Activated T-cell treated with anti-CD3 and anti-CD28 coated beads, Interleukin-2, amount 50 U/mL, for 4 hours (primary cell): Measurements from ENCODE around the gene DNAJB1. TPM values are rescaled to one million over a fixed set of nuclear protein-coding genes. Genes with fewer than 3 reads are reported as not detected.
"Not testable (repeated sequence)": the region's sequence is repeated elsewhere in the genome, so short reads cannot be mapped to it uniquely, and the experiment has no call there.

ENCODE experiments used
- ATAC-seq, 2 donors: fragments of 200-7000 bp; cut with Tn5 transposase; one replicate each; pipeline ENCODE4 v1.10.0; 2021
- DNase-seq: peaks from one replicate; pipeline ENCODE4 v3.0.0-alpha.2; 2020
- H3K27me3 Mint-ChIP-seq: one replicate; pipeline ENCODE4 v1.8.0; 2021; ENCODE audit warnings: low read depth, mixed read lengths
- H3K36me3 Mint-ChIP-seq: one replicate; pipeline ENCODE4 v1.8.0; 2022; ENCODE audit warnings: mixed read lengths; ENCODE audit not compliant: insufficient read depth
- H3K4me1 Mint-ChIP-seq: one replicate; pipeline ENCODE4 v1.8.0; 2021; ENCODE audit warnings: low read depth, mixed read lengths
- H3K4me3 Mint-ChIP-seq: one replicate; pipeline ENCODE4 v1.8.0; 2021; ENCODE audit warnings: mild to moderate bottlenecking, moderate library complexity, mixed read lengths
- H3K9me3 Mint-ChIP-seq: one replicate; pipeline ENCODE4 v1.8.0; 2021; ENCODE audit warnings: mixed read lengths
- total RNA-seq, 3 donors: library from RNA; stranded (reverse); gene quantifications; one replicate each; pipeline ENCODE4 v1.2.1, GENCODE V29; 2021

DNAJB1 gene
- total RNA-seq, 3 donors from 2014 or later: 119 to 128 (median 120) TPM

- Mint-ChIP-seq H3K36me3 (peaks cover 7% of the 10 kb centered on the region), H3K9me3 (no peaks in the 10 kb centered on the region), H3K4me1 (peaks cover 20% of the 10 kb centered on the region), H3K27me3 (no peaks in the 10 kb centered on the region), H3K4me3 (no peak overlapping the region)
- ATAC-seq (peak; percentile 48 to 72), DNase-seq (no peak)
Measured at GRCh38 chr19:14542711-14543328, 24.6 kb upstream of the DNAJB1 start.

- H3K4me1 Mint-ChIP-seq: peaks cover 26% of the 10 kb centered on the region
- H3K36me3 Mint-ChIP-seq, H3K4me3 Mint-ChIP-seq, ATAC-seq, H3K9me3 Mint-ChIP-seq, DNase-seq, H3K27me3 Mint-ChIP-seq: not testable (repeated sequence)
Measured at GRCh38 chr19:14541979-14542378, 23.8 kb upstream of the DNAJB1 start.

- Mint-ChIP-seq H3K4me1 (peaks cover 30% of the 10 kb centered on the region), H3K36me3 (peaks cover 7% of the 10 kb centered on the region), H3K27me3 (no peaks in the 10 kb centered on the region), H3K9me3 (no peaks in the 10 kb centered on the region), H3K4me3 (no peak overlapping the region)
- no peak for DNase-seq
- ATAC-seq: no peak
Measured at GRCh38 chr19:14540741-14541525, 22.7 kb upstream of the DNAJB1 start.

- H3K4me1 Mint-ChIP-seq: peaks cover 34% of the 10 kb centered on the region
- peak; percentile 61 to 62 for ATAC-seq
- H3K36me3 Mint-ChIP-seq: peaks cover 8% of the 10 kb centered on the region
- H3K9me3 Mint-ChIP-seq: no peaks in the 10 kb centered on the region
- H3K27me3 Mint-ChIP-seq: no peaks in the 10 kb centered on the region
- no peak overlapping the region for H3K4me3 Mint-ChIP-seq
- peak; percentile 28 for DNase-seq
Measured at GRCh38 chr19:14536926-14537692, 18.9 kb upstream of the DNAJB1 start.

- DNase-seq: no peak
- Mint-ChIP-seq H3K4me1 (peaks cover 47% of the 10 kb centered on the region), H3K9me3 (no peaks in the 10 kb centered on the region), H3K36me3 (peaks cover 3% of the 10 kb centered on the region), H3K27me3 (no peaks in the 10 kb centered on the region), H3K4me3 (no peak overlapping the region)
- ATAC-seq: no peak
Measured at GRCh38 chr19:14533450-14533849, 15.3 kb upstream of the DNAJB1 start.

- H3K4me1 Mint-ChIP-seq: peaks cover 44% of the 10 kb centered on the region
- DNase-seq: no peak
- peaks cover 3% of the 10 kb centered on the region for H3K36me3 Mint-ChIP-seq
- no peak for ATAC-seq
- H3K4me3 Mint-ChIP-seq: peak overlapping the region; percentile 93
- no peaks in the 10 kb centered on the region for H3K9me3 Mint-ChIP-seq
- no peaks in the 10 kb centered on the region for H3K27me3 Mint-ChIP-seq
Measured at GRCh38 chr19:14530506-14530905, 12.3 kb upstream of the DNAJB1 start.

DNA sequence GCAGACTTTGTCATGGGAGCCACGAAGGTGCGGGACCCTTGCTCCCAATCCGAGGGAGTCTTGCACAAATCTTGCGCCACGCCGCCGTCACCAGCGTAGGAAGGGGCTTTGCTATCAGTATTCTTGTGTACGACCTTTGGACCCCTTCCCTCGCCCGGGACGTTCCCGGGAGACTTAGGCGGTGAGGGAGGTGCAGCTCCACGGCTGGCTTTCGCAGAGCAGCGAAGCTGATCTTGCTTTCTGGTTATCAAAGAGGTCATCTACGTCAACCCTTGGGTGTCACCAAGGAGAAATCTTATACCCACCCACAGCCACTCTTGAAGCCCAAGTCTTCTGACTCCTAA lies 11.8 kb upstream of the DNAJB1 start:
- Mint-ChIP-seq H3K9me3 (no peaks in the 10 kb centered on the region), H3K4me3 (peak overlapping the region; percentile 93), H3K4me1 (peaks cover 48% of the 10 kb centered on the region), H3K27me3 (no peaks in the 10 kb centered on the region), H3K36me3 (peaks cover 3% of the 10 kb centered on the region)
- ATAC-seq (peak; percentile 7 to 8), DNase-seq (no peak)

DNA sequence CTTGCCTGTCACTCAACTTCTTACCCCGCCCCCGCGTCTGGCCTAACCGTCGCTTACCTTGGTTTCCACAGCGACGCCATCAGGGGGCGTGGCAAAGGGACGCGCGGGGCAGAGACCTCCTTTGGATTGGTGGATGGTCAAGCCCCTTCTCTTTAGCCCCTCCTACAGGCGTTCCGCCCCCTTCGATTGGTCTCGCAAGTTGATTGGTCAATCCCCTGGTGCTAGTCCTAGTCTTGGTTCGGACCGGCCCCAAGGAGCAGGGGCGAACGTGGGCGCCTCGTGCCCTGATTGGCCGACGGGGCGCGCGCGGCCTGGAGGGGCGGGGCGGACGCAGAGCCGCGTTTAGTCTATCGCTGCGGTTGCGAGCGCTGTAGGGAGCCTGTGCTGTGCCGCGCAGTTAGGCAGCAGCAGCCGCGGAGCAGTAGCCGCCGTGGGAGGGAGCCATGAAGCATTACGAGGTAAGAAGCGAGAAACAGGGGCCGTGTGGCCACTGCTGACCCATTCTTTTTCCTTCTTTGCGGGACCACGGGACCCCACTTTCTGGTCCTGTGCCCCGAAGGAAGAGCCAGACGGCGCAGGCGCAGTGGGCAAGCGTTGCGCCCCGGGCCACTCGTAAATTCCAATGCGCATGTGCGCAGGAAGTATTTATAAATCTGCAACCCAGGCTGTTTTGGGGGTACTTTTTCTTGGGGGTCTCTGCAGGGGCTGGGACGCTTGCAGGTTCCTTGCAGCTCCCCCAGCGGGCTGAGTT lies 11.2 kb upstream of the DNAJB1 start, which contains the start of gene TECR:
Gene TECR (plus strand): TSS at position 341 of the 751 bp plus-strand sequence. CDS start 103 bp downstream, at position 444.
- peak within 1 kb of the TSS; percentile 93 for H3K4me3 Mint-ChIP-seq
- no peaks in the 10 kb centered on the region for H3K27me3 Mint-ChIP-seq
- no peaks in the 10 kb centered on the region for H3K9me3 Mint-ChIP-seq
- DNase-seq (peak; percentile 100), ATAC-seq (peak; percentile 95 to 97)
- peaks cover 3% of the 10 kb centered on the region for H3K36me3 Mint-ChIP-seq
- H3K4me1 Mint-ChIP-seq: peaks cover 48% of the 10 kb centered on the region

GRCh38 chr19:14528419-14529253 lies 10.4 kb upstream of the DNAJB1 start:
- peaks cover 3% of the 10 kb centered on the region for H3K36me3 Mint-ChIP-seq
- H3K4me3 Mint-ChIP-seq: peak overlapping the region; percentile 93
- ATAC-seq (no peak), DNase-seq (no peak)
- no peaks in the 10 kb centered on the region for H3K9me3 Mint-ChIP-seq
- H3K4me1 Mint-ChIP-seq: peaks cover 54% of the 10 kb centered on the region
- H3K27me3 Mint-ChIP-seq: no peaks in the 10 kb centered on the region

DNA sequence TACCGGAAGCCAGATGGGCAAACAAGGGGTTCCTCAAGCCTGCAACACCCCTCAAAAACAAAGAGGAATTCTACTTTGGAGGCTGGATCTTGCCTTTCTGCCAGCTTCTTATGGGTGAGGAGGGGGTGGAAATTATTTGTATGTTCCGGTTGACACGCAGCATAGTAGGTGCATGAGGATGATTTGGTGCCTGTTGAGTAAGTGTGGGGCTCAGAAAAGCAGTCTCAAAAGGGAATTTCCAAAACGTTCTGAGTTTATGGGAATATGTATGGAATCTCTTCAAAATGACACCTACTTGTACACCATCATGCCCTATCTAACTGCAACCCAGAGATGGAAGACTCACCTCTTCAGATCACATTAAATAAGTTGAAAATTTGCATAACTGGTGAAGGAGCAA lies 8.2 kb upstream of the DNAJB1 start:
- no peaks in the 10 kb centered on the region for H3K9me3 Mint-ChIP-seq
- ATAC-seq (no peak), DNase-seq (no peak)
- H3K36me3 Mint-ChIP-seq: no peaks in the 10 kb centered on the region
- H3K4me3 Mint-ChIP-seq: no peak overlapping the region
- H3K27me3 Mint-ChIP-seq: no peaks in the 10 kb centered on the region
- peaks cover 58% of the 10 kb centered on the region for H3K4me1 Mint-ChIP-seq

- Mint-ChIP-seq H3K4me3 (no peak overlapping the region), H3K36me3 (no peaks in the 10 kb centered on the region), H3K27me3 (no peaks in the 10 kb centered on the region), H3K9me3 (no peaks in the 10 kb centered on the region), H3K4me1 (peaks cover 56% of the 10 kb centered on the region)
- DNase-seq (no peak), ATAC-seq (no peak)
Measured at GRCh38 chr19:14525729-14526128, 7.5 kb upstream of the DNAJB1 start.

DNA sequence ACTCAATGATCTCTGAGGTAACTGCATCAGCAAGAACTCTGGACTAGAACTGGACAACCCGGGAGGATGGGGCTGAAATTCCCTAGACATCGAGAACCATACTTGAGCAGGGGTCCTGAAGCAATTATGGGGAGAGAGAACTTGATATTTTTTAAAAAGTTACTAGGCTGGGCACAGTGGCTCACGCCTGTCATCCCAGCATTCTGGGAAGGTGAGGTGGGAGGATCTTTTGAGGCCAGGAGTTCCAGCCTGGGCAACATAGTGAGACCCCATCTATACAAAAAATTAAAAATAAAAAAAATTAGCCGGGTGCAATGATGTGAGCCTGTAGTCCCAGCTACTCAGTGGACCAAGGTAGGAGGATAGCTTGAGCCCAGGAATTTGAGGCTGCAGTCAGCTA lies 2.3 kb upstream of the DNAJB1 start:
- no peak overlapping the region for H3K4me3 Mint-ChIP-seq
- peaks cover 19% of the 10 kb centered on the region for H3K36me3 Mint-ChIP-seq
- H3K9me3 Mint-ChIP-seq: no peaks in the 10 kb centered on the region
- DNase-seq (no peak), ATAC-seq (no peak)
- peaks cover 66% of the 10 kb centered on the region for H3K4me1 Mint-ChIP-seq
- H3K27me3 Mint-ChIP-seq: no peaks in the 10 kb centered on the region

DNA sequence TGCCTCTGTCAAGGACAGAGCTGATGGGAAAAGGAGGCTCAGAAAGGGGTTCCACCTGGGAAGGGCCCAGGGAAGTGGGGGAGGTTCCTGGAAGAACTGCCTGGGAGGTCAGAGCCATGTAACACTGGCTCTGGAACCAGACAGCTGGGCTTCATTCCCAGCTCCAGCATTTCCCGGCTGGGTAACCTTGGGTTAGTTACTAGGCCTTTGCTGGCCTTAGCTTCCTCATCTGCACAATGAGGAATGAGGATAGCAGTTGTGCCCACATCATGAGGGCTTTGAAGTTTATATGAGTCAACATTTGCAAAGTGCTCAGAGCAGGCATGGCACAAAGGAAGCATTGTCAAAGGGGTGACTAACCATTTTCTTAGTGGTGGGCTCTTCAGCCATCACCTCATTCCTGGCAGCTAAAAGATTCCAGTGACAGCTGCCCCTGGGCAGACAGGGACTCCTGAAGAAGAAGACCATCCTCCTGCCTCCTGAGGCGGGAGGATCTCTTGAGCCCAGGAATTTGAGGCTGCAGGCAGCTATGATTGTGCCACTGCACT lies 1.7 kb upstream of the DNAJB1 start:
- peaks cover 68% of the 10 kb centered on the region for H3K4me1 Mint-ChIP-seq
- H3K9me3 Mint-ChIP-seq: no peaks in the 10 kb centered on the region
- peak overlapping the region; percentile 70 for H3K4me3 Mint-ChIP-seq
- H3K27me3 Mint-ChIP-seq: no peaks in the 10 kb centered on the region
- peak; percentile 16 to 21 for ATAC-seq
- peaks cover 25% of the 10 kb centered on the region for H3K36me3 Mint-ChIP-seq
- DNase-seq: no peak
